ENCODE data around the gene RGSL1.
"Not testable (repeated sequence)": the region's sequence is repeated elsewhere in the genome, so short reads cannot be mapped to it uniquely, and the experiment has no call there.

Gene RGSL1

DNA sequence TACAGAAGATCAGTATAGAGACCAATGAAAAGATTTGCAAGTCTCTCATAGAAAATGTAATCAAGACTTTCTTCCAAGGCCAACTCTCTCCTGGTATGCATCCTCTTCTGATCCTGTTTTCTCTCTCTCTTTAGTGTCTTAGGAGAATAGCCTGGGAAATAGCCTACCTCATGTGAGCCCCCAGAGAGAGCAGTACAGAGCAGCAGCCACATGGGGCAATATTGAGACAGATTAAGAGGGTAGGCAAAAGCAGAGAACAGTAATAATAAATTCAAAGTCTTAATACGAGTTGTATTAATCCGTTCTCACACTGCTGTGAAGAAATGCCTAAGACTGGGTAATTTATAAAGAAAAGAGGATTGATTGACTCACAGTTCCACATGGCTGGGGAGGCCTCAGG is 77.7 kb downstream of the RGSL1 start:
- DNase-seq (ENCODE audit: extremely low spot score, insufficient read length, low read depth) (no peak), FAIRE-seq (no peak)

DNA sequence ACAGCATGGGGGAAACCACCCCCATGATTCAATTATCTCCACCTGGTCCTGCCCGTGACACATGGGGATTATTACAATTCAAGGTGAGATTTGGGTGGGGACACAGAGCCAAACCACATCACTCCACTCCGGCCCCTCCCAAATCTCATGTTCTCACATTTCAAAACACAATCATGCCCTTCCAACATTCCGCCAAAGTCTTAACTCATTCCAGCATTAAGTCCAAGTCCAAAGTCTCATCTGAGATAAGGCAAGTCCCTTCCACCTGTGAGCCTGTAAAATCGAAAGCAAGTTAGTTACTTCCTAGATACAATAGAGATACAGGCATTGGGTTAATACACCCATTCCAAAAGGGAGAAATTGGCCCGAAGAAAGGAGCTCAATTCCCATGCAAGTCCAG is 78.3 kb downstream of the RGSL1 start:
- not testable (repeated sequence) for FAIRE-seq

DNA sequence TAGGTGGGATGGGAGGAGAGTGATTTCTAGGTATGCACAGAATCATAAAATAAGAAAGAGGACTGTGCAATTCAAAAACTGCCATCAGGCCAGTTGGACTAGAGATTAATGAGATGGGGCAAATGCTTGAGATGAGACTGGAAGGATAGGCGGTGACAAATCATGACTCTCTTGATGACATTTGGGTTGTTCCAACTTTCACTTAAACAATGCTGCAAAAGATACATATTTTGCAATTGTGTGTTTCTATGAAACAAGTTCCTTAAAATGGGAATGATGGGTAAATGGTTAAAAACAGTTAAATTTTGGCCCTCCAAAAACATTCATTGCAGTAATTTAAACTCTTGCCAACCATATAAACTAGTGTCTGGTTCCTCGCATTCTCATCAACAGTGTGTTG is 84.0 kb downstream of the RGSL1 start:
- FAIRE-seq (no peak), DNase-seq (ENCODE audit: extremely low spot score, insufficient read length, low read depth) (no peak)

More for the DNA sequence above, 78.3 kb downstream of the RGSL1 start:
- DNase-seq (ENCODE audit: extremely low spot score, insufficient read length, low read depth), result not testable (repeated sequence)

DNA sequence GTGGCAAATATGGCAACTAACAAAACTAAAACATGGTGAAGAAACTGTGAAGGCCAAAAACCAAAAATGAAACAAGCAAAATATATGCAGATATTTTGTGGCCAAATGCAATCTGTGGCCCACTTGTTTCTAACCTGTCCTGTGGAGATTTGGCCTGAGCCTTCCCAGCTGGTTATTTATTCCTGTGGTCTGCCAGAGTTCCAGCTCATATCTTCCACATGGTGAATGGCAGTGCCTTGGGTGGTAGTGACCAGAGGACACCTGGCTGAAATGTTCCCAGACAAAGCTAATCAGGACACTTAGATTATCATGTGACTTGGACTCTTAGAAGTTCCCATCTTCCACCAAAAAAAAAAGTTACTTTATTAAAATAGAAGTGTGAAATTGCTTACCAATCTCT is 99.4 kb downstream of the RGSL1 start:
- DNase-seq (ENCODE audit: extremely low spot score, insufficient read length, low read depth) (no peak), FAIRE-seq (no peak)

DNA sequence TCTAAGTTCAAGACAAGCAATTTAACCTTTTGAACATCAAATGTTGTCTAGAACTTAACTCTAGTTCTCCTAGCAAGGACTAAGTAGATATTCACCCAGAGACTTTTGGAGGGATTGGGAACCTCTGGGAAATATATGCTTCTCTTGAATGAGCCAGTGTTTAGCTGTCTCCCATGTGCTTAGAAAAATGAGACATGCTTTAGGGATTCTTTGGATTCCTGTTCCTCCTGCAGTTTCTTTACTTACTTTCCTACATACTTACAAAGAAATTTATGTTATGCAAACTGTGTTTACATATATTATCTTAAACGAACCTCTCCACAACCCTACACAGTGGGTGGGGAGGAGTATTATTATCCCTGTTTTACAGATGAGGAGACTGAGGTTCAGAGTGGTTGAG is 99.9 kb downstream of the RGSL1 start:
- FAIRE-seq (no peak), DNase-seq (ENCODE audit: extremely low spot score, insufficient read length, low read depth) (no peak)

DNA sequence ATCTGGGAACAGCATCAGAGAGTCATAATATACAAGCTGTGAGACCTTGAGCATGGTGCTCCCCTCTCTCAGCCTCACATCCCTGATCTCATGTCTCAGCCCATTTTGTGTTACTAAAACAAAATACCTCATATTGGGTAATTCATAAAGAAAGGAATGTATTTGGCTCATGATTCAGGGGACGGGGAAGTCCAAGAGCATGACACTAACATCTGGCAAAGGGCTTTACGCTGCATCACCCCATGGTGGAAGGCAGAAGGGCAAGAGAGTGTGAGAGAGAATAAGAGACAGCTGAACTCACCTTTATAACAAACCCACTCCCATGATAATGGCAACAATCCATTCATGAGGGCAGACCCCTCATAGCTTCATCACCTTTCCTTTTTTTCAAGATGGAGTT is 102.6 kb downstream of the RGSL1 start:
- FAIRE-seq (no peak), DNase-seq (ENCODE audit: extremely low spot score, insufficient read length, low read depth) (no peak)

DNA sequence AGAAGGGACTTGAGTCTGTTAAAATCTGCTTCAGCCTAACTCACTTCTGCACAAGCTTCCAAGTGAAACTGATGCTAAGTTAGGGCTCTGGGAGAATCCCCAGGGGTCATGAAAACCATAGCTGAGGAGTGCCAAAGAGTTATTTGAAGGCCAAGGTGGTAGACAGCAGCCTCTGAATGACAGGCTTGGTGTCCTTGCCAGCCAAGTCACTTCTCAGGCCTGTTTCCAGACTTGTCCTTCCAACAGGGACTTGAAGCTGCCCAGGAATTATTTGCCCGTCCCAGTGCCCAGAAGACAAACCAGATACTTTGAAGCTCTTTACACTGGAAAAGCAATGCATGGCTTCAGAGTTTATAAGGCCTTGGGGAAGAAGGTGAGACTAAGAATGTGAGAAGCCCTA is 105.5 kb downstream of the RGSL1 start:
- FAIRE-seq (no peak), DNase-seq (ENCODE audit: extremely low spot score, insufficient read length, low read depth) (no peak)

DNA sequence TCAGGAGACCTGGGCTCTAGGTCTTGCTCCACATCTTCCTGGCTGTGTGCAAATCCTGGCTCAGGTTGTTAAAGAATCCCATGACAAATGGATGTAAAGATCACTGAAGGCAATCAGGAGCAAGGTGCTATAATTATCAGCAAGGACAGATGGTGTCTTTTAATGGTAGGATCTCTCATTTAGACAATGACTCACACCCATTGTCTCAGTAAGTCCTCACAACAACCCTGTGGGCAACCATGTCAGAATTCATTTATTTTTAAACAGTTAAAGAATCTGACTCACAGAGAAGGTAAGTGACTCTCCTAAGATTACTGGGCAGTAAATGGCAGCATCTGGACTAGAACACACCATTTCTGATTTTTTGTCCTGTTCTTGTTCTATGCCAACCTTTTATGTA is 106.3 kb downstream of the RGSL1 start:
- FAIRE-seq (no peak), DNase-seq (ENCODE audit: extremely low spot score, insufficient read length, low read depth) (no peak)

DNA sequence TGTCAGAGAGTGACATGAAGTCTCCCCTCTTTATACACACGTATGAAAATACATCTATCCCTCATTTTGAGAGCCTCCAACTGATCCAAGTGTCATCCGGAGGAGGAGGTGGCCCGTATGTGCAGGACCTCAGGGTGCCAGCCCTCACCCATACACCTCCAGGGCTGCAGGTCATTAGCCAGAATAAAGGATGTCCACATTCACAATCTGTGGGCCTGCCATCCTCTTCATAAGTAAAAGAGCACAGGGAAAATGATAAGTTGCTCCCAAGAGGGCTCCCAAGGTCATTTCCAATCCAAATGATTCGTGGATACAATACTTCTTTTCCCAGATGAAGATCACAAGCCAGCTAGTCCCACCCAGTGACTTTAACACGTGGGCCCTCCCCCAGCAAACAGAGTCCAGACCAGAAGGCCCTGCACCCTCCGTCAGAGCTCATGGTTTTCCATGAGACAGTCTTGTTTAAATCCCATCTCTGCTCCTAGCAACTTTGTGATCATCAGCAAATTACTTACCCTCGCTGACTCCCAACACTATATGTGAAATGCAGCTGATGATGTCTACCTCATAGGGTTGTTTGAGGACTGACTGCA is 110.5 kb downstream of the RGSL1 start:
- FAIRE-seq (no peak), DNase-seq (ENCODE audit: extremely low spot score, insufficient read length, low read depth) (no peak)

DNA sequence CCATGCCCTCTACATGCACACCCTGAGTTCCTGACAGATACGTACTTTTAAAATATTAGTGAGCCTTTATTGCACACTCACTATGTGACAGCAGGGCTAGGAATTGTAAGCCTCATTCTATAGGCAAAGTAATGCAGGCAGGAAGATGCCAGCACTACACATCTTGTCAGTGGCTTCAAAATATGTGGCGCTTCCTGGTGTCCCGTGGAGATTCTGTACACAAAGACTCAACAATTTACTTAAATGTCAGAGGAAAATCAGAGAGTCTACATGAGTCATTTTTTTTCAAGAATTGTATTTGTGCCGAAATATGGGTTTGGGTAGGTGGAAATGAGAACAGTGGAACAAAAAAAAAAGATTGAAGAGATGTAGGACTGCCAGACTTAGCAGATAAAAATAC is 111.5 kb downstream of the RGSL1 start:
- FAIRE-seq (no peak), DNase-seq (ENCODE audit: extremely low spot score, insufficient read length, low read depth) (no peak)

DNA sequence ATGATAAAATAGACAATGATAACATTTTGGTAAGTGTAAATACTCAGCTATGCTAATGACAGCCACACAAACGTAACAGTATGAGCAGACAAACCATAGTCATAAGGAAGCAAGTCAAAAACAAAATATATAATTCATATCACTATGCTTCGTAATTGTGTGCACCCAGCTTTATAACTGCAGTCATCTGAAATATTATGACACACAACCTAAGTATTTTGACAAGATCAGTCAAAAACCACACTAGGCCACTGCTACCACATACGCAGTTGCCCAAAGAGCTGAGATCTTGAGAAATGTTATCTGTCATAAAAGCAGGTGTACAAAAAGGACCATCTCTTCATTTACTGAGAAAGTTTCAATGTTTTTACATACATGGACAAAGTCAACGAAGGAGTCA is 113.1 kb downstream of the RGSL1 start:
- DNase-seq (ENCODE audit: extremely low spot score, insufficient read length, low read depth), result no peak
- FAIRE-seq, result no peak

DNA sequence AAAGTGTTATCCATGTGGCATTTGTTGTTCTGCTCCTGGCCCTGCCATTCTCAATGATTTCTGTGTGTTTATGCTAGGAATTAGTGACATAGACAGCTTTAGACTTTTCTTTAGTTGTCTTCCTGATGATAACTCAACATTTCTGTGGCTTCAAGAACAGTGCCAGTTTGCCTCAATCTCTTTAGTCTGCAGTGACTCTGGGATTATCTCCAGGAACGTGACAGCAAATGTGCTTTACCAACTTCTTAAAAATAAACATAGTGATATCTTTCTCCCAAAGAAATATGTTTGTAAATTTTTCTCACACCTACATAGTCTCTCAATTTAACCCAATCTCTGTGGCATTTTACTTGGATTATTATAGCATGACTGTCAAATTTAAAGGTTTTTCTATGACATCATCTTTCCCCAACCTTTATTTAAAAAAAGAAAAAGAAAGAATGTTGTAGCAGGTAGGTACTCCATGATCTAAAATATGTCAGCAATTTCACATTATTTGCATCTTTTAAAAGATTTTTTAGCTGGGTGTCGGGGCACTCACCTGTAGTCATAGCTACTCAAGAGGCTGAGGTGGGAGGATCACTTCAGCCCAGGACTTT is 114.6 kb downstream of the RGSL1 start:
- FAIRE-seq, result no peak
- DNase-seq (ENCODE audit: extremely low spot score, insufficient read length, low read depth), result no peak

DNA sequence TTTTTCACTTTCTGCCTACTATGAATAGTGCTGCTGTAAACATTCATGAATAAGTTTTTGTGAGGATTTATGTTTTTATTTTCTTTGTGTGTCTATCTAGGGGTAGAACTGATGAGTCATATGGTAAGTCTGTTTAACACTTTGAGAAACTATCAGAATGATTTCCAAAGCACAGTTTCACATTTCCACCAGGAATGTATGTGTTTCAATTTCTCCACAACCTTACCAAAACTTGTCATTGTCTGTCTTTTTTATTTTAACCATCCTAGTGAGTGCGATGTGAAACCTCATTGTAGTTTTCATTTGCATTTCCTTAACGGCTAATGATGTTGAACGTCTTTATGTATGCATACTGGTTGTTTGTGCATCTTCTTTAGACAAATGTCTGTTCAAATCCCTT is 115.6 kb downstream of the RGSL1 start:
- FAIRE-seq (peak; percentile 48), DNase-seq (ENCODE audit: extremely low spot score, insufficient read length, low read depth) (no peak)

DNA sequence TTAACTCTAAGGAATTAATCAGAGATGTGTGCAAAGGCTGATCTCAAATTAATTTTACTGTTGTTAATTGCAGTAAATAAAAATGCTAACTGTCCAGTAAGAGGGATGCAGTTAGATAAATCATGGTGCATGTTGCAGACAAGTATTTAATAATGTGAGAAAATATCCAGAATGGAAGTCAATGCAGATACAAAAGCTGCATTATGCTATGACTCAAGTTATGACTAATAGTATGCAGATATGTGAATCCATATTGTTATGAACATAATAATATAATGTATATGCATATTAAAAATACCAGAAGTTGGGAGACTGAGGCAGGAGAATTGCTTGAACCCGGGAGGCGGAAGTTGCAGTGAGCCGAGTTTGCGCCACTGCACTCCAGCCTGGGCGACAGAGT is 117.7 kb downstream of the RGSL1 start:
- DNase-seq (ENCODE audit: extremely low spot score, insufficient read length, low read depth), result no peak
- no peak for FAIRE-seq

DNA sequence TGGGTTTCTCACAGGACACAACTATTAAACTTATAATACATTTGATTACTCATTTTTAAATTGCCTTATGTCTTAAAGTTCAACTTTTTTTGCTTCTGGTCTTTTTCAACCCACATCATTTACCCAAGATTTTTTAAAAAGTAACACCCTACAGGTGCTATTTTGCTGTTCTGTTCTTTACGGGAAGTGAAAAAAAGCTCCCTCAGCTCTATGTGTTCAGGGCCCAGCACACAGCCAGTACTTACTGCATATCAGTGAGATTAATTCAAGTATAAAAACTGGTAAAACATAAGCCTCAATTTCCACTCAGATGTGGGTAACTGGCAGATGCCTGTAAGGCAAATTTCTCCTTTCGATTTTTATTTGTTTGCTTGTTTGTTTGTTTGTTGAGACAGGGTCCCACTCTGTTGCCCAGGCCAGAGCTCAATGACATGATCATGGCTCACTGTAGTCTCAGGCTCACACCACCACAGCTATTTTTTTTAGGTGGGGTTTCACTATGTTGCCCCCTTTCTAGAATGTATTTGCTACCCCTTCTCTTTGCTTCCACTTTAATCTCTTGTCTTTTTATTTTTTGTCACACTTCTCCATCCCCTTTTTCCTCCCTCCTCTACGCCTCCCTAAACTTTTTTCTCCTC is 118.8 kb downstream of the RGSL1 start:
- DNase-seq (ENCODE audit: extremely low spot score, insufficient read length, low read depth) (no peak), FAIRE-seq (peak; percentile 21)

DNA sequence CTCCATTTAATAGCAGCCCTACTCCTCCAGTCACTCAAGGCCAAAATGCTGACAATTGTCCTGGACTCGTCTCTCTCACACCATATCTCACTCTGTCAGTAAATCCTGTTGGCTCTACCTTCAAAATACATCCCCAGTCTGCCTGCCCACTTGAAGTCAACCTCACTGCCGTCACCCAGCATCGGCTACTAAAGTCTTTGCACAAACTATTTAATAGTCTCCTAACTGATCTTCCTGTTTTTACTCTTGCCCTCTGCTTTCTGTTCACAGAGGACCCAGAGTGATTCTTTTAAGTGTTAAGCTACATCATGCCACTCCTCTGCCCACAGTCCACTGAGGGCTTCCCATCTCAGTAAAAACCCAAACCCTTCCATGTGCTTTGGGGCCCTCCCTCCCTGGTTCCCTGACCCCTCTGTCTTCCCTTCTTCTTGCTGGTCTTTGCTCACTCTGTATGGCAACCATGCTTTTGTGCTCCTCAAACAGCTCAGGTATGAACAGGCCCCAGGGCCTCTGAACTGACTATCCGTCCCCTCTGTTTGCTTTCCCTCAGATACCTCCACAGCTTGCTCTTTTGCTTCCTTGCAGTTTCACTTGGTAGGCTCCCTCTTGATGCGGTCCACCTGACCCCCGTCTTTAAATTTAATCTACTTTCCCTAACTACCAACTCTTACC is 120.1 kb downstream of the RGSL1 start:
- DNase-seq (ENCODE audit: extremely low spot score, insufficient read length, low read depth), result no peak
- no peak for FAIRE-seq

DNA sequence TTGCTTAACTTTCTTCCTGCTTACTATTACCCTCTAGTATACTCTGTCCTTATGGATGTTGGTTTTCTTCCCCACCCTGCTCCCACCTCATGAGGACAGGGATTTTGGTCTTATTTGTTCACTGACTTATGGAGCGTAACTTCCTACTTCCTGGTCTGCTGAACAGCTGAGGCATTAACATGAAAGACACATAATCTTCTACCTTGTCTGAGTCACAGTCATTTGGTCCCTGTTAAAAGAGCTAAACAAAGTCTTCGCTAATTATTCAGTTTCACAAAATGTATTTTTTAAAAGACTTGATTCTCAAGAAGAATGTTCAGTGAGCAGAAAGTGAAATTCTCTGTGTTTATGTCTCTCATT is 120.6 kb downstream of the RGSL1 start:
- FAIRE-seq, result peak; percentile 69
- no peak for DNase-seq (ENCODE audit: extremely low spot score, insufficient read length, low read depth)

DNA sequence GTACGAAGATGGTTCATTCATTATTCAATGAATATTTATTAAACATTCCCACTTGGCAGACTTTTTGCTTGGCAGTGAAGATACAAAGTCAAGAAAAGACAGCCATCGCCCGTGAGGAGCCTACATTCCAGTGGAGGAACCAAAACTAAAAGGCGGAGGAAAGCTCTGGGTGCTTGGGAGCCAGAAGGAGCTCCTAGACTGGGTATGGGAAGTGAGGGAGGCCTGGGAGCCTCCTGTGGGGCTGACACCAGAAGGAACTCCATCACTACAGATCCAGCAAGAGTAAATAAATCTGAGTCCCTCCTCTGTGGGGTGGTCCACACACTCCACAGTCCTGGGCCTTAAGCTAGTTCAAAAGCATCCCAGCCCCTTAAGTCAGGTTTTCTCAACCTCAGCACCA is 124.2 kb downstream of the RGSL1 start:
- DNase-seq (ENCODE audit: extremely low spot score, insufficient read length, low read depth) (no peak), FAIRE-seq (no peak)

DNA sequence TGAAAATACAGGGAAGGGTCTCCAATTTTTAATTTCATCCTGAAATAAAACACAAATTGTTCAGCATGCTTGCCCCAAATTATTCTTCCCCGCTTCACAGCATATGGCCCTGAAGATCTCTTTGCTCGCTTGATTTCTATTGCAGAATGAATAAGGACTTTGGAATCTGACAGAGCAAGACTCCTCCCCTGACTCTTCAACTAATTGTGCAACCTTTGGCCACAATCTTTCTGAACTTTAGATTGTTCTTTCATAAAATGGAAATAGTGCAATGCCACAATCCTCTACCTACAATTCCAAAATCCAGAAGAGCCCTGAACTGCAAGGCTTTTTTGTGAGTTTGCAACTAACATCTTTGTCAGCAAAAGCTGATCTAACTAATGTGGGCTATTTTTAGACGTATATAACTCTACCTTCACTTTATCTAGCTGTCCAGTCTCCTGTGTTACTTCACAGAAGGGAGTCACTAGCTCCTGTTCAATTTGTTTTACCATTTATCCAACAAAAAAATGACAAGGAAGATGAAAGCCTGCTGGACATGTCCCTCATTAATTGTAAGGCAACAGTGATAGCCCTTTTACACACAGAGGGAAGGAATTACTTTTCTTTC is 125.7 kb downstream of the RGSL1 start:
- DNase-seq (ENCODE audit: extremely low spot score, insufficient read length, low read depth), result no peak
- FAIRE-seq, result no peak

DNA sequence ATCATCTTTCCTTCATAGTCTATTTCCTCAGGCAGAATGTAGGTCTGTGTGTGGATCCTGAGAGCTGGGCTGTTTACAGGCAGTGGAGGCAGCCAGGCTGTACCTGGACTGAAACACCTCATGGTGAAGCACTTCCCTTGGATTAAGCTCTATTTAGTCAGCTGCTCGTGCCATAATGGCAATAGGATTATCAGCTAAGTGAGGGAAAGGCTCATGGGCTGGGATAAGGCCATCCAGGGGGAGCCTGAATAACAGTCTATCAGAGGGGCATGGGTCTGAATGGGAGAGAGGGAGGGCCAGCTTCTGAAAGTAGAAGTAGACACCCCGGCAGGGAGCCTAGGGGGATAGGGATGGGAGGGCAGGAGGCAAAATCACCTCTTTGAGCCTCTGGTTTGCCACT is 130.8 kb downstream of the RGSL1 start:
- no peak for DNase-seq (ENCODE audit: extremely low spot score, insufficient read length, low read depth)
- no peak for FAIRE-seq

DNA sequence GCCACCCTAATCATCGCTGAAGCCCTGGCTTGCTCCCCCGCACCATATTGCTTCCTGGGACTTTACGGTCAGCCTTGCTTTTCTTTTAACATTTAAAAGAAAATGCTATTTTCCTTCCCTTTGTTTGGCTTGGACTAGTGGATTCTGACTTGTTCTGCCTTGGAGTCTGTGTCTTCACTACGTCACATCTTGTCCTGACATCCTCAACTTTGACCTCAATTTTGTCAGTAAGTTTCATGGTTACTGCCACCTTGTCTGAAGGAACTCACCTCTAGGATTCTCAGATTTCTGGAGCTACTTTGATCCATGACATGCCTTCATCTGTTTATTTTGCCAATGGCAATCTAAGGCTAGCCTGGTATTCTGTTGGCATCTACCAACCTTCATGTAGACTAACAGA is 134.8 kb downstream of the RGSL1 start:
- FAIRE-seq (no peak), DNase-seq (ENCODE audit: extremely low spot score, insufficient read length, low read depth) (no peak)
